GM23338 (cell line): ENCODE results near the gene TRIM63. TPM values are rescaled to one million over a fixed set of nuclear protein-coding genes. Genes with fewer than 3 reads are reported as not detected.

ENCODE experiments used
- ATAC-seq: fragments of 200-7000 bp; cut with Tn5 transposase; 3 replicates; pipeline ENCODE4 v1.9.1; 2020
- DNase-seq: peaks from one replicate; pipeline ENCODE4 v3.0.0-alpha.2; 2015; ENCODE audit warnings: low spot score
- H2AFZ ChIP-seq: fragments of 200-600 bp; sonication (generic); 2 replicates; pipeline ENCODE4 v1.8.0; 2016; ENCODE audit warnings: antibody characterized with exemption, mild to moderate bottlenecking, moderate library complexity
- H3F3A ChIP-seq: fragments of 200-600 bp; sonication (generic); replicated peaks from 2 replicates; pipeline ENCODE4 v1.8.0; 2017; ENCODE audit warnings: antibody characterized with exemption, mixed run types, low read depth
- H3K27ac ChIP-seq: fragments of 200-600 bp; sonication (generic); 2 replicates; pipeline ENCODE4 v1.6.1; 2016; ENCODE audit warnings: low read depth
- H3K27me3 ChIP-seq: fragments of 200-600 bp; sonication (generic); 2 replicates; pipeline ENCODE4 v1.8.0; 2016; ENCODE audit warnings: mild to moderate bottlenecking, mixed run types, moderate library complexity; ENCODE audit not compliant: insufficient read depth
- H3K36me3 ChIP-seq: fragments of 200-600 bp; sonication (generic); 2 replicates; pipeline ENCODE4 v1.8.0; 2016; ENCODE audit warnings: mild to moderate bottlenecking; ENCODE audit not compliant: insufficient read depth
- H3K4me1 ChIP-seq: fragments of 200-600 bp; sonication (generic); 2 replicates; pipeline ENCODE4 v1.8.0; 2016; ENCODE audit warnings: mild to moderate bottlenecking, moderate library complexity; ENCODE audit not compliant: insufficient read depth
- H3K4me2 ChIP-seq: fragments of 200-600 bp; sonication (generic); 2 replicates; pipeline ENCODE4 v1.7.1; 2017; ENCODE audit warnings: mixed run types
- H3K4me3 ChIP-seq: fragments of 200-600 bp; sonication (generic); 2 replicates; pipeline ENCODE4 v1.6.1; 2016; ENCODE audit warnings: mixed run types
- H3K79me2 ChIP-seq: fragments of 200-600 bp; sonication (generic); replicated peaks from 2 replicates; pipeline ENCODE4 v1.8.0; 2017; ENCODE audit warnings: mild to moderate bottlenecking; ENCODE audit not compliant: insufficient read depth
- H3K9me2 ChIP-seq: fragments of 200-600 bp; sonication (generic); 2 replicates; pipeline ENCODE4 v1.8.0; 2017; ENCODE audit not compliant: insufficient read depth
- H4K20me1 ChIP-seq: fragments of 200-600 bp; sonication (generic); replicated peaks from 2 replicates; pipeline ENCODE4 v1.8.0; 2017; ENCODE audit warnings: mild to moderate bottlenecking; ENCODE audit not compliant: insufficient read depth
- H3K27ac Mint-ChIP-seq: 2 replicates; pipeline ENCODE4 v1.8.0; 2020; ENCODE audit warnings: inconsistent platforms, mild to moderate bottlenecking, moderate library complexity, mixed read lengths
- H3K27me3 Mint-ChIP-seq: 3 replicates; pipeline ENCODE4 v1.8.0; 2022; ENCODE audit warnings: low read depth, mild to moderate bottlenecking, moderate library complexity, mixed read lengths, inconsistent platforms; ENCODE audit not compliant: insufficient read depth, poor library complexity
- H3K36me3 Mint-ChIP-seq: 3 replicates; pipeline ENCODE4 v1.8.0; 2021; ENCODE audit warnings: low read depth, mild to moderate bottlenecking, inconsistent platforms, moderate library complexity, mixed read lengths
- H3K4me1 Mint-ChIP-seq: 3 replicates; pipeline ENCODE4 v1.8.0; 2020; ENCODE audit warnings: mild to moderate bottlenecking, inconsistent platforms, mixed read lengths
- H3K4me3 Mint-ChIP-seq: 3 replicates; pipeline ENCODE4 v1.8.0; 2021; ENCODE audit warnings: moderate library complexity, mild to moderate bottlenecking, inconsistent platforms, mixed read lengths
- H3K9me3 Mint-ChIP-seq: 3 replicates; pipeline ENCODE4 v1.8.0; 2020; ENCODE audit warnings: moderate library complexity, mild to moderate bottlenecking, inconsistent platforms, mixed read lengths
- CREB1 ChIP-seq: fragments of 250-450 bp; sonication (Bioruptor Pico); IDR thresholded peaks from 2 replicates; pipeline ENCODE4 v1.5.0; 2020; ENCODE audit warnings: low read depth, mild to moderate bottlenecking, moderate library complexity
- JUNB ChIP-seq: IDR thresholded peaks from one replicate; pipeline ENCODE4 v1.6.1; 2016; ENCODE audit warnings: antibody characterized with exemption; ENCODE audit not compliant: unreplicated experiment
- STAT1 ChIP-seq: IDR thresholded peaks from one replicate; pipeline ENCODE4 v1.6.1; 2016; ENCODE audit warnings: antibody characterized with exemption; ENCODE audit not compliant: unreplicated experiment
- ZNF331 ChIP-seq: fragments of 250-450 bp; sonication (Bioruptor Pico); IDR thresholded peaks from 2 replicates; pipeline ENCODE4 v1.5.0; 2020; ENCODE audit warnings: low read depth, mild to moderate bottlenecking, moderate library complexity
- polyA plus RNA-seq: library from polyadenylated mRNA; unstranded; fragments of >200 nt; fragmentation: Nextera tagmentation; extraction: Ambion mirVana; gene quantifications from 2 replicates; pipeline ENCODE4 v1.2.1, GENCODE V29; 2016
- small RNA-seq: library from RNA; depleted of rRNA; stranded (forward); fragments of <200 nt; gene quantifications from one replicate; pipeline ENCODE3, GENCODE V24; 2014; ENCODE audit warnings: low replicate concordance
- total RNA-seq: library from RNA; depleted of rRNA; stranded (reverse); fragments of >200 nt; shearing (Covaris generic); gene quantifications from 2 replicates; pipeline ENCODE4 v1.2.3, GENCODE V29; 2014; rRNA removed
- TF ChIP-seq, protein P1 (sequence below): IDR thresholded peaks from one replicate; pipeline ENCODE4 v1.6.1; 2018; ENCODE audit warnings: antibody characterized with exemption; ENCODE audit not compliant: unreplicated experiment

The TRIM63 gene
- total and polyA plus RNA-seq, 2 experiments from 2014 or later: 0.17 TPM; not detected in 1

- no peak for ATAC-seq
- no peak for DNase-seq
- no peak overlapping the region for H3K4me3 ChIP-seq
Observed at GRCh38 chr1:26003262-26003661, 64.2 kb downstream of the TRIM63 start.

More at GRCh38 chr1:26003262-26003661, 64.2 kb downstream of the TRIM63 start:
- Histone ChIP-seq H3K4me2 (no peak overlapping the region), H3K36me3 (no peaks in the 10 kb centered on the region), H3K9me2 (no peaks in the 10 kb centered on the region), H2AFZ (no peak overlapping the region), H3K4me1 (peaks cover 7% of the 10 kb centered on the region), H3K79me2 (no peaks in the 10 kb centered on the region), H3K27ac (no peak overlapping the region), H3K27me3 (no peaks in the 10 kb centered on the region), H3F3A (no peaks in the 10 kb centered on the region), H4K20me1 (no peaks in the 10 kb centered on the region)
- no peak for TF ChIP-seq ZNF331 (CRISPR knock-in tag)
- TF ChIP-seq STAT1: no peak
- TF ChIP-seq, protein P1, sequence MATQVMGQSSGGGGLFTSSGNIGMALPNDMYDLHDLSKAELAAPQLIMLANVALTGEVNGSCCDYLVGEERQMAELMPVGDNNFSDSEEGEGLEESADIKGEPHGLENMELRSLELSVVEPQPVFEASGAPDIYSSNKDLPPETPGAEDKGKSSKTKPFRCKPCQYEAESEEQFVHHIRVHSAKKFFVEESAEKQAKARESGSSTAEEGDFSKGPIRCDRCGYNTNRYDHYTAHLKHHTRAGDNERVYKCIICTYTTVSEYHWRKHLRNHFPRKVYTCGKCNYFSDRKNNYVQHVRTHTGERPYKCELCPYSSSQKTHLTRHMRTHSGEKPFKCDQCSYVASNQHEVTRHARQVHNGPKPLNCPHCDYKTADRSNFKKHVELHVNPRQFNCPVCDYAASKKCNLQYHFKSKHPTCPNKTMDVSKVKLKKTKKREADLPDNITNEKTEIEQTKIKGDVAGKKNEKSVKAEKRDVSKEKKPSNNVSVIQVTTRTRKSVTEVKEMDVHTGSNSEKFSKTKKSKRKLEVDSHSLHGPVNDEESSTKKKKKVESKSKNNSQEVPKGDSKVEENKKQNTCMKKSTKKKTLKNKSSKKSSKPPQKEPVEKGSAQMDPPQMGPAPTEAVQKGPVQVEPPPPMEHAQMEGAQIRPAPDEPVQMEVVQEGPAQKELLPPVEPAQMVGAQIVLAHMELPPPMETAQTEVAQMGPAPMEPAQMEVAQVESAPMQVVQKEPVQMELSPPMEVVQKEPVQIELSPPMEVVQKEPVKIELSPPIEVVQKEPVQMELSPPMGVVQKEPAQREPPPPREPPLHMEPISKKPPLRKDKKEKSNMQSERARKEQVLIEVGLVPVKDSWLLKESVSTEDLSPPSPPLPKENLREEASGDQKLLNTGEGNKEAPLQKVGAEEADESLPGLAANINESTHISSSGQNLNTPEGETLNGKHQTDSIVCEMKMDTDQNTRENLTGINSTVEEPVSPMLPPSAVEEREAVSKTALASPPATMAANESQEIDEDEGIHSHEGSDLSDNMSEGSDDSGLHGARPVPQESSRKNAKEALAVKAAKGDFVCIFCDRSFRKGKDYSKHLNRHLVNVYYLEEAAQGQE: no peak
- no peak for TF ChIP-seq JUNB
- TF ChIP-seq CREB1 (CRISPR knock-in tag): no peak
- H3K27ac Mint-ChIP-seq: no peak overlapping the region
- peaks cover 12% of the 10 kb centered on the region for H3K27me3 Mint-ChIP-seq
- peaks cover 13% of the 10 kb centered on the region for H3K4me1 Mint-ChIP-seq
- H3K4me3 Mint-ChIP-seq: no peak overlapping the region
- H3K9me3 Mint-ChIP-seq: no peaks in the 10 kb centered on the region
- no peaks in the 10 kb centered on the region for H3K36me3 Mint-ChIP-seq

Small RNA genes lying within 50 kb of the gene (small RNA-seq; reads per million reads assigned to genes)
- gene RF00283 (not detected), gene RF00492 (not detected)

Other genes starting within 250 kb of the TRIM63 start
- 22.7 and 23.5 TPM in 2 replicates for gene MTFR1L, start 247.7 kb downstream of the TRIM63 start, total RNA-seq
- 13.4 and 14.8 TPM in 2 replicates for gene MTFR1L, start 247.7 kb downstream of the TRIM63 start, polyA plus RNA-seq
- 20.9 and 24.1 TPM in 2 replicates for gene AUNIP, start 208.2 kb downstream of the TRIM63 start, total RNA-seq
- 21.2 and 21.9 TPM in 2 replicates for gene AUNIP, start 208.2 kb downstream of the TRIM63 start, polyA plus RNA-seq
- 5.2 and 5.5 TPM in 2 replicates for gene PAQR7, start 191.9 kb downstream of the TRIM63 start, total RNA-seq
- 4.0 and 4.2 TPM in 2 replicates for gene PAQR7, start 191.9 kb downstream of the TRIM63 start, polyA plus RNA-seq
- gene STMN1, start 161.2 kb downstream of the TRIM63 start, total RNA-seq: 227 and 271 TPM in 2 replicates
- 1,567 and 1,890 TPM in 2 replicates for gene STMN1, start 161.2 kb downstream of the TRIM63 start, polyA plus RNA-seq
- 7.7 and 10.3 TPM in 2 replicates for gene PAFAH2, start 69.6 kb downstream of the TRIM63 start, total RNA-seq
- gene PAFAH2, start 69.6 kb downstream of the TRIM63 start, polyA plus RNA-seq: 5.7 TPM in 2 replicates
- 0.35 and 1.2 TPM in 2 replicates for gene EXTL1, start 45.9 kb downstream of the TRIM63 start, total RNA-seq
- gene EXTL1, start 45.9 kb downstream of the TRIM63 start, polyA plus RNA-seq: 0.21 and 0.37 TPM in 2 replicates
- 0.07 TPM in 1 of 2 replicates, not detected in the other for gene SLC30A2, start 21.5 kb downstream of the TRIM63 start, total RNA-seq
- gene SLC30A2, start 21.5 kb downstream of the TRIM63 start, polyA plus RNA-seq: not detected in 2 replicates
- 3.0 and 4.3 TPM in 2 replicates for gene PDIK1L, start 44.2 kb upstream of the TRIM63 start, total RNA-seq
- 1.2 and 1.6 TPM in 2 replicates for gene PDIK1L, start 44.2 kb upstream of the TRIM63 start, polyA plus RNA-seq
- gene FAM110D, start 91.4 kb upstream of the TRIM63 start, total RNA-seq: 0.08 and 0.24 TPM in 2 replicates
- 0.39 and 0.45 TPM in 2 replicates for gene FAM110D, start 91.4 kb upstream of the TRIM63 start, polyA plus RNA-seq
- gene C1orf232, start 101.3 kb upstream of the TRIM63 start, total RNA-seq: not detected in 2 replicates
- not detected in 2 replicates for gene C1orf232, start 101.3 kb upstream of the TRIM63 start, polyA plus RNA-seq
- 26.2 and 32.6 TPM in 2 replicates for gene ZNF593, start 102.3 kb upstream of the TRIM63 start, total RNA-seq
- gene ZNF593, start 102.3 kb upstream of the TRIM63 start, polyA plus RNA-seq: 108 and 115 TPM in 2 replicates
- not detected in 2 replicates for gene ZNF593OS, start 104.2 kb upstream of the TRIM63 start, total RNA-seq
- 0.68 and 1.1 TPM in 2 replicates for gene ZNF593OS, start 104.2 kb upstream of the TRIM63 start, polyA plus RNA-seq
- 11.3 and 12.5 TPM in 2 replicates for gene CNKSR1, start 109.9 kb upstream of the TRIM63 start, total RNA-seq
- 9.7 and 9.8 TPM in 2 replicates for gene CNKSR1, start 109.9 kb upstream of the TRIM63 start, polyA plus RNA-seq
- not detected in 2 replicates for gene CATSPER4, start 123.0 kb upstream of the TRIM63 start, total RNA-seq
- 0.31 and 0.35 TPM in 2 replicates for gene CATSPER4, start 123.0 kb upstream of the TRIM63 start, polyA plus RNA-seq
- 26.1 and 36.8 TPM in 2 replicates for gene CEP85, start 166.6 kb upstream of the TRIM63 start, total RNA-seq
- 11.6 and 12.8 TPM in 2 replicates for gene CEP85, start 166.6 kb upstream of the TRIM63 start, polyA plus RNA-seq
- gene SH3BGRL3, start 212.5 kb upstream of the TRIM63 start, total RNA-seq: 28.9 and 30.9 TPM in 2 replicates
- gene SH3BGRL3, start 212.5 kb upstream of the TRIM63 start, polyA plus RNA-seq: 370 and 378 TPM in 2 replicates
- 8.0 and 9.4 TPM in 2 replicates for gene UBXN11, start 239.0 kb upstream of the TRIM63 start, total RNA-seq
- gene UBXN11, start 239.0 kb upstream of the TRIM63 start, polyA plus RNA-seq: 7.3 and 8.3 TPM in 2 replicates